Measurements from ENCODE around the gene C2orf68.

DNA sequence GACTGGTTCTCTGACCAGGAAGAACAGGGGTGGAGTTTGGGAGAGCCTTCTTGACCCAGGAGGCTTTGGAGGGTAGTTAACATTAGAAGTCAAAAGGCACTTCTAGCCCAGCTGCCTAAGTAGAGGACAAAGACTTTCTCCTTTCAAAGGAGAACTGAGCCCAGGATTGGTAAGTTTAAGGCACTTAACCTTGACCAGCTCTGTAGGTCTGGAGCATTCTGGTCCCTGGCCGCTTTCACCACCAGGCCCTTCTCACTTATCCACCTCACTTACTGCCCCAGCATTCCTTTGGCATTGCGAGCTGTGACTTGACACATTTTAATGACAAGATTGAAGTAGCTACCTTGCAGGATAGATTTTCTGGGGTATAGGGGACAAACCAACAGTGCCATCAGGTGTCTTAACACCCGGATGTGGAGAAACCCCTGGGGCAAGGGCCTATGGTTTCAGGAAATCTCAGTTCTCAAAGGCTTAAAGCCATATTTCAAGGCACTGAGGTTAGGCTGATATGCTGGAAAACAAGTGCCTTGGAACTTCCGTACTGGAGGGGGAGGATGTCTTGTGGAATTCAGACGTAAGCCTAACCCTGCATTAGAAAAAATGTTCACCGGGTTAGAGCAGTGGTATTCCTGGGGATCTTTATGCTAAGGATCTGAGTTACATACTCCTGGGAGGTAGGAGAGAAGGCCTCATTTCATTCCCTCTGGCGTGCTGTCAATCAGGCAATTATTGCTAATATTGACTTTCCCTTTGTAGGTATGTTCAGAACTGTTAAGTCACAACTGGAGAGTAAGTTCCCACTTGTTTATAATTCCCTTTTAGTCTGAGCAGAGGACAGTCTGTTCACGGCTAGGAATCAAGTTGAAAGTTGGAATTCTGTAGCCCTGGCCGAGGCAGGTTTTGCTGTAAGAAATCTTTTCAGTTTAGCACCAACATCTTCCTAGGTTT is 4.3 kb downstream of the C2orf68 start:
- TF ChIP-seq, protein P1, sequence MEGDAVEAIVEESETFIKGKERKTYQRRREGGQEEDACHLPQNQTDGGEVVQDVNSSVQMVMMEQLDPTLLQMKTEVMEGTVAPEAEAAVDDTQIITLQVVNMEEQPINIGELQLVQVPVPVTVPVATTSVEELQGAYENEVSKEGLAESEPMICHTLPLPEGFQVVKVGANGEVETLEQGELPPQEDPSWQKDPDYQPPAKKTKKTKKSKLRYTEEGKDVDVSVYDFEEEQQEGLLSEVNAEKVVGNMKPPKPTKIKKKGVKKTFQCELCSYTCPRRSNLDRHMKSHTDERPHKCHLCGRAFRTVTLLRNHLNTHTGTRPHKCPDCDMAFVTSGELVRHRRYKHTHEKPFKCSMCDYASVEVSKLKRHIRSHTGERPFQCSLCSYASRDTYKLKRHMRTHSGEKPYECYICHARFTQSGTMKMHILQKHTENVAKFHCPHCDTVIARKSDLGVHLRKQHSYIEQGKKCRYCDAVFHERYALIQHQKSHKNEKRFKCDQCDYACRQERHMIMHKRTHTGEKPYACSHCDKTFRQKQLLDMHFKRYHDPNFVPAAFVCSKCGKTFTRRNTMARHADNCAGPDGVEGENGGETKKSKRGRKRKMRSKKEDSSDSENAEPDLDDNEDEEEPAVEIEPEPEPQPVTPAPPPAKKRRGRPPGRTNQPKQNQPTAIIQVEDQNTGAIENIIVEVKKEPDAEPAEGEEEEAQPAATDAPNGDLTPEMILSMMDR (IDR thresholded peaks at IDR 0.05; ENCODE audit: borderline replicate concordance, extremely low read depth, low read length, poor library complexity, severe bottlenecking), result no peak
- no peak for TF ChIP-seq EZH2 (IDR thresholded peaks at IDR 0.05; ENCODE audit: borderline replicate concordance, low read depth, low read length, severe bottlenecking)

All from DND-41 (cell line).